PFSK-1 (cell line): ENCODE measurements around the gene MAST2.

Experiments
- POLR2AphosphoS5 ChIP-seq: IDR thresholded peaks from 2 replicates; pipeline ENCODE4 v1.6.1; 2012; ENCODE audit warnings: low read depth, mild to moderate bottlenecking, control low read depth, low read length, moderate library complexity
- SIN3A ChIP-seq: IDR thresholded peaks from 2 replicates; pipeline ENCODE4 v1.6.1; 2012; ENCODE audit warnings: mild to moderate bottlenecking, low read length, moderate library complexity, borderline replicate concordance; ENCODE audit not compliant: insufficient read depth
- TAF1 ChIP-seq: IDR thresholded peaks from 2 replicates; pipeline ENCODE4 v1.6.1; 2012; ENCODE audit warnings: low read length, control low read depth, borderline replicate concordance; ENCODE audit not compliant: insufficient read depth
- TF ChIP-seq, protein P1 (sequence below), 2 experiments: IDR thresholded peaks; 2 replicates each; pipeline versions ENCODE4 v1.6.1 to v1.8.0; 2011 to 2012; ENCODE audit warnings: low read depth in 2 of 2, low read length in 2 of 2, control low read depth in 1 of 2, inconsistent platforms in 1 of 2, mild to moderate bottlenecking in 1 of 2, moderate library complexity in 1 of 2; ENCODE audit not compliant: insufficient read depth in 1 of 2

GRCh38 chr1:45922374-45922773 lies 119.0 kb downstream of the MAST2 start:
- TF ChIP-seq, protein P1, sequence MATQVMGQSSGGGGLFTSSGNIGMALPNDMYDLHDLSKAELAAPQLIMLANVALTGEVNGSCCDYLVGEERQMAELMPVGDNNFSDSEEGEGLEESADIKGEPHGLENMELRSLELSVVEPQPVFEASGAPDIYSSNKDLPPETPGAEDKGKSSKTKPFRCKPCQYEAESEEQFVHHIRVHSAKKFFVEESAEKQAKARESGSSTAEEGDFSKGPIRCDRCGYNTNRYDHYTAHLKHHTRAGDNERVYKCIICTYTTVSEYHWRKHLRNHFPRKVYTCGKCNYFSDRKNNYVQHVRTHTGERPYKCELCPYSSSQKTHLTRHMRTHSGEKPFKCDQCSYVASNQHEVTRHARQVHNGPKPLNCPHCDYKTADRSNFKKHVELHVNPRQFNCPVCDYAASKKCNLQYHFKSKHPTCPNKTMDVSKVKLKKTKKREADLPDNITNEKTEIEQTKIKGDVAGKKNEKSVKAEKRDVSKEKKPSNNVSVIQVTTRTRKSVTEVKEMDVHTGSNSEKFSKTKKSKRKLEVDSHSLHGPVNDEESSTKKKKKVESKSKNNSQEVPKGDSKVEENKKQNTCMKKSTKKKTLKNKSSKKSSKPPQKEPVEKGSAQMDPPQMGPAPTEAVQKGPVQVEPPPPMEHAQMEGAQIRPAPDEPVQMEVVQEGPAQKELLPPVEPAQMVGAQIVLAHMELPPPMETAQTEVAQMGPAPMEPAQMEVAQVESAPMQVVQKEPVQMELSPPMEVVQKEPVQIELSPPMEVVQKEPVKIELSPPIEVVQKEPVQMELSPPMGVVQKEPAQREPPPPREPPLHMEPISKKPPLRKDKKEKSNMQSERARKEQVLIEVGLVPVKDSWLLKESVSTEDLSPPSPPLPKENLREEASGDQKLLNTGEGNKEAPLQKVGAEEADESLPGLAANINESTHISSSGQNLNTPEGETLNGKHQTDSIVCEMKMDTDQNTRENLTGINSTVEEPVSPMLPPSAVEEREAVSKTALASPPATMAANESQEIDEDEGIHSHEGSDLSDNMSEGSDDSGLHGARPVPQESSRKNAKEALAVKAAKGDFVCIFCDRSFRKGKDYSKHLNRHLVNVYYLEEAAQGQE (IDR thresholded peaks at IDR 0.05; ENCODE audit: insufficient read depth in 1 of 2, low read depth in 2 of 2, low read length in 2 of 2) = no peak
- TF ChIP-seq SIN3A (no peak), POLR2AphosphoS5 (no peak), TAF1 (no peak)
